ENCODE results near the gene SEMA5A.

The SEMA5A gene

DNA sequence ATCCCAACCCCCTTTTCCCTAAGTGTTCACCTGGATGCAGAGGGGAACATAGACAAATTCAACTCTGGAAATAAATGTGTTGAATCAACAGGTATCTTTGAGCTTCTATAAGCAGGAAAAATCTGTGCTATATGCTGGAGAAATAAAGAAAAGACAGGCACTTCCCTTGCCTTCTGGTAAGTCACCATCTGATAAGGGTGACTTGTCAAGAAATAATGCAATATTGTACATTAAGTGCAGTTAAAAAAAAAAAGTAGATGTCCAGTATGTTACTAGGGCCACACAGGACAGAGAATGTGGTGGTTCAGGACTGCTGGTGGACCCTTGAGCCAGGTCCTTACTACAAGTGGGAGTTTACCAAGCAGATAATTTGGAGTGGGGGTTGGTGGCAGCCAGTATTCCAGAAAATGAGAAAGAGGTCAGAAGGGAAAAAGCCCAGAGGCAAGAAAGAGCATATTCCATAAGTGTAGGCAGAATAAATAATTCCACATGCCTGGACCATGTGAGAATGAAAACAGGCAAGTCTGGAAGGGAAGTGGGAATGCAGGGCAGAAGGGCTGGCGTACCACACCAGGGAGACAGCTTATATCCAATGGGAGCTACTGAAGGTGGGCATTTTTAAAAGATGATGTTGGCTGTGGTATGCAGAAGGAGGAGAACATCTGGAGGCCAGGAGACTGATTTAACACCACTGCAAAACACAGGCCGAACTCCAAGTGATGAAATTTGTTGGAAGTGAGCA lies 209.9 kb downstream of the SEMA5A start:
- no peak for TF ChIP-seq FOXP2 (optimal IDR thresholded peaks at IDR 0.05; ENCODE audit: borderline replicate concordance, extremely low read depth, extremely low read length, insufficient read depth)
- TF ChIP-seq, protein P1, sequence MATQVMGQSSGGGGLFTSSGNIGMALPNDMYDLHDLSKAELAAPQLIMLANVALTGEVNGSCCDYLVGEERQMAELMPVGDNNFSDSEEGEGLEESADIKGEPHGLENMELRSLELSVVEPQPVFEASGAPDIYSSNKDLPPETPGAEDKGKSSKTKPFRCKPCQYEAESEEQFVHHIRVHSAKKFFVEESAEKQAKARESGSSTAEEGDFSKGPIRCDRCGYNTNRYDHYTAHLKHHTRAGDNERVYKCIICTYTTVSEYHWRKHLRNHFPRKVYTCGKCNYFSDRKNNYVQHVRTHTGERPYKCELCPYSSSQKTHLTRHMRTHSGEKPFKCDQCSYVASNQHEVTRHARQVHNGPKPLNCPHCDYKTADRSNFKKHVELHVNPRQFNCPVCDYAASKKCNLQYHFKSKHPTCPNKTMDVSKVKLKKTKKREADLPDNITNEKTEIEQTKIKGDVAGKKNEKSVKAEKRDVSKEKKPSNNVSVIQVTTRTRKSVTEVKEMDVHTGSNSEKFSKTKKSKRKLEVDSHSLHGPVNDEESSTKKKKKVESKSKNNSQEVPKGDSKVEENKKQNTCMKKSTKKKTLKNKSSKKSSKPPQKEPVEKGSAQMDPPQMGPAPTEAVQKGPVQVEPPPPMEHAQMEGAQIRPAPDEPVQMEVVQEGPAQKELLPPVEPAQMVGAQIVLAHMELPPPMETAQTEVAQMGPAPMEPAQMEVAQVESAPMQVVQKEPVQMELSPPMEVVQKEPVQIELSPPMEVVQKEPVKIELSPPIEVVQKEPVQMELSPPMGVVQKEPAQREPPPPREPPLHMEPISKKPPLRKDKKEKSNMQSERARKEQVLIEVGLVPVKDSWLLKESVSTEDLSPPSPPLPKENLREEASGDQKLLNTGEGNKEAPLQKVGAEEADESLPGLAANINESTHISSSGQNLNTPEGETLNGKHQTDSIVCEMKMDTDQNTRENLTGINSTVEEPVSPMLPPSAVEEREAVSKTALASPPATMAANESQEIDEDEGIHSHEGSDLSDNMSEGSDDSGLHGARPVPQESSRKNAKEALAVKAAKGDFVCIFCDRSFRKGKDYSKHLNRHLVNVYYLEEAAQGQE (IDR thresholded peaks at IDR 0.05; ENCODE audit: insufficient read depth in 1 of 2, low read depth in 2 of 2, low read length in 2 of 2): no peak
- no peak for TF ChIP-seq SIN3A (IDR thresholded peaks at IDR 0.05; ENCODE audit: borderline replicate concordance, insufficient read depth, low read length)
- TF ChIP-seq POLR2AphosphoS5 (IDR thresholded peaks at IDR 0.05; ENCODE audit: low read depth, low read length): no peak
- TF ChIP-seq TAF1 (IDR thresholded peaks at IDR 0.05; ENCODE audit: borderline replicate concordance, insufficient read depth, low read length): no peak

DNA sequence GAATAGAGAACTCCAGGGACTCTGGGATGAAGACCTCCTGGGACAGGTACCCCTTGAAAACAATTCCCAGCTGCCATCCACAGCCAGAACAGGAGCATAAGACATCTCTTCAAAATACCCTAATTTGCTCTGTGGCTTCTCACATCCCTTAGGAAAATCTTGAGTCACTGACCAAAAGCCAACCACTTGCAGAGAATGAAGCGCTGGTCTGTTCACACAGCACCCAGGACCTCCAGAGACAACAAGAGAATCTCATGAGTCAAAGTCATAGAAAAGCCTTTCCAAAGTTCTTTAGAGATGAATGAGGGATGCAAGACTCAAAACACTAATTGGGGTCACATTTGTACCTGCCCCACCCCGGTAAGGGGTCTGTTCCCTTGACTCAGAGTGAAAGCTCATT lies 210.6 kb downstream of the SEMA5A start:
- TF ChIP-seq FOXP2 (optimal IDR thresholded peaks at IDR 0.05; ENCODE audit: borderline replicate concordance, extremely low read depth, extremely low read length, insufficient read depth) (no peak), POLR2AphosphoS5 (IDR thresholded peaks at IDR 0.05; ENCODE audit: low read depth, low read length) (no peak), TAF1 (IDR thresholded peaks at IDR 0.05; ENCODE audit: borderline replicate concordance, insufficient read depth, low read length) (no peak)

DNA sequence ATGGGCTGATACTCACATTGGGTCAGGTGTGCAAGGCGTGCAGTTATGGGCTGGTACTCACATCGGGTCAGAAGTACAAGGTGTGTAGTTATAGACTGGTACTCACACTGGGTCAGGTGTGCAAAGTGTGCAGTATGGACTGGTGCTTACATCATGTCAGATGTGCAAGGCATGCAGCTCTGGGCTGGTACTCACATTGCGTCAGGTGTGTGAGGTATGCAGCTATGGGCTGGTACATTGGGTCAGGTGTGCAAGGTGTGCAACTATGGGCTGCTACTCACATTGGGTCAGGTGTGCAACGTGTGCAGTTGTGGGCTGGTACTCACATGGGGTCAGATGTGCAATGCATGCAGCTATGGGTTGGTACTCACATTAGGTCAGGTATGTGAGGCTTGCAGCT lies 213.8 kb downstream of the SEMA5A start:
- TF ChIP-seq TAF1 (IDR thresholded peaks at IDR 0.05; ENCODE audit: borderline replicate concordance, insufficient read depth, low read length) (no peak), FOXP2 (optimal IDR thresholded peaks at IDR 0.05; ENCODE audit: borderline replicate concordance, extremely low read depth, extremely low read length, insufficient read depth) (no peak), POLR2AphosphoS5 (IDR thresholded peaks at IDR 0.05; ENCODE audit: low read depth, low read length) (no peak), SIN3A (IDR thresholded peaks at IDR 0.05; ENCODE audit: borderline replicate concordance, insufficient read depth, low read length) (no peak)
- TF ChIP-seq, protein P1 (IDR thresholded peaks at IDR 0.05; ENCODE audit: insufficient read depth in 1 of 2, low read depth in 2 of 2, low read length in 2 of 2): no peak

DNA sequence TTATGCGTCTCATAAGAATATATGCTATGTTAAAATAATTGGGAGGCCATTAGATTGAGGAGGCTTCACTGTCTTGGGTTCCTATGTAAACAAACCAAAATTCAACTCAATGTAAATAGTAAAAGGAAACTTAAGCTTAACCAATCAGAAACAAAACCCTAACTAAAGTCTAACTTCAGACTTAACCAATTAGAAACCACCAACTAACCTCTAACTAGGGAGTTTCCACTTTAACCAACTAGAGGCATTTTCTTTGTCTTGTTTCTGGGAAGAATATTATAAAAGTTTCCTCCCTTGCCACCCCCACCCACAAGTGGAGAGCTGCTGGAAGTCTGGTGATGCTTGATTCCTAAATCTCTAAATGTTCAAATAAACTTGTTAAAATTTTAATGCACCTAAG lies 214.5 kb downstream of the SEMA5A start:
- no peak for TF ChIP-seq SIN3A (IDR thresholded peaks at IDR 0.05; ENCODE audit: borderline replicate concordance, insufficient read depth, low read length)
- TF ChIP-seq, protein P1 (IDR thresholded peaks at IDR 0.05; ENCODE audit: insufficient read depth in 1 of 2, low read depth in 2 of 2, low read length in 2 of 2): no peak
- TF ChIP-seq TAF1 (IDR thresholded peaks at IDR 0.05; ENCODE audit: borderline replicate concordance, insufficient read depth, low read length): no peak
- TF ChIP-seq FOXP2 (optimal IDR thresholded peaks at IDR 0.05; ENCODE audit: borderline replicate concordance, extremely low read depth, extremely low read length, insufficient read depth): no peak
- no peak for TF ChIP-seq POLR2AphosphoS5 (IDR thresholded peaks at IDR 0.05; ENCODE audit: low read depth, low read length)

DNA sequence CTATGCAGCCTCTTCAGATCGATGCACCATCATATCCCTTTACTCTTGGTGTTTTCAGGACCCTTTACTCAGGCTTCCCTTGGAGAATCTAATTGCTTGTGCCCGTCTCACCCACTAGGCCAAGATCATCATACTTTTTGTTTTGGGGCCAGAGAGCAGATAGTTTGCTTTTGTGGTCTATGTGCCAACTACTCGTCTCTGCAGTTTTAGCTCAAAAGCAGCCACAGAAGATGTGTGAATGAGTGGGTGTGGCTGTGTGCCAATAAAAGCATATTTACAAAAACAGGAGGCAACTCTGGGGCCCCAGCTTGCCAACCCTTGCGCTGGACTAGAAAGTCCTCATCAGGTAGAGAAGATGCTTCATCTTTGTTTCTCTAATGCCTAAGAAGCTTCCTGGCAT lies 216.8 kb downstream of the SEMA5A start:
- TF ChIP-seq FOXP2 (optimal IDR thresholded peaks at IDR 0.05; ENCODE audit: borderline replicate concordance, extremely low read depth, extremely low read length, insufficient read depth): no peak
- no peak for TF ChIP-seq TAF1 (IDR thresholded peaks at IDR 0.05; ENCODE audit: borderline replicate concordance, insufficient read depth, low read length)
- TF ChIP-seq, protein P1 (IDR thresholded peaks at IDR 0.05; ENCODE audit: insufficient read depth in 1 of 2, low read depth in 2 of 2, low read length in 2 of 2): no peak
- no peak for TF ChIP-seq SIN3A (IDR thresholded peaks at IDR 0.05; ENCODE audit: borderline replicate concordance, insufficient read depth, low read length)
- TF ChIP-seq POLR2AphosphoS5 (IDR thresholded peaks at IDR 0.05; ENCODE audit: low read depth, low read length): no peak
